ENCODE results near the gene AP3S2.
"Not testable (repeated sequence)": the region's sequence is repeated elsewhere in the genome, so short reads cannot be mapped to it uniquely, and the experiment has no call there.

DNA sequence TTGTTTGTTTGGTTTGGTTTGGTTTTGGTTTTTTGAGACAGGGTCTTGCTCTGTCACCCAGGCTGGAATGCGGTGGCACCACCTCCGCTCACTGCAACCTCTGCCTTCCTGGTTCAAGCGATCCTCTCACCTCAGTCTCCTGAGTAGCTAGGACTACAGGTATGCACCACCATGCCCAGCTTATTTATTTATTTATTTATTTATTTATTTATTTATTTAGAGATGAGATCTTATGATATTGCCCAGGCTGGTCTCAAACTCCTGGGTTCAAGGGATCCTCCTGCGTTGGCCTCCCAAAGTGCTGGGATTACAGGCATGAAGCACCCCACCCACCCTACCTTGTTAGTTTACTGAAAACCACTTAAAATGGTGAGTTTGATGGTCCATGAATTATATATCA lies 105.2 kb downstream of the AP3S2 start:
- TF ChIP-seq, protein P1, sequence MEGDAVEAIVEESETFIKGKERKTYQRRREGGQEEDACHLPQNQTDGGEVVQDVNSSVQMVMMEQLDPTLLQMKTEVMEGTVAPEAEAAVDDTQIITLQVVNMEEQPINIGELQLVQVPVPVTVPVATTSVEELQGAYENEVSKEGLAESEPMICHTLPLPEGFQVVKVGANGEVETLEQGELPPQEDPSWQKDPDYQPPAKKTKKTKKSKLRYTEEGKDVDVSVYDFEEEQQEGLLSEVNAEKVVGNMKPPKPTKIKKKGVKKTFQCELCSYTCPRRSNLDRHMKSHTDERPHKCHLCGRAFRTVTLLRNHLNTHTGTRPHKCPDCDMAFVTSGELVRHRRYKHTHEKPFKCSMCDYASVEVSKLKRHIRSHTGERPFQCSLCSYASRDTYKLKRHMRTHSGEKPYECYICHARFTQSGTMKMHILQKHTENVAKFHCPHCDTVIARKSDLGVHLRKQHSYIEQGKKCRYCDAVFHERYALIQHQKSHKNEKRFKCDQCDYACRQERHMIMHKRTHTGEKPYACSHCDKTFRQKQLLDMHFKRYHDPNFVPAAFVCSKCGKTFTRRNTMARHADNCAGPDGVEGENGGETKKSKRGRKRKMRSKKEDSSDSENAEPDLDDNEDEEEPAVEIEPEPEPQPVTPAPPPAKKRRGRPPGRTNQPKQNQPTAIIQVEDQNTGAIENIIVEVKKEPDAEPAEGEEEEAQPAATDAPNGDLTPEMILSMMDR (IDR thresholded peaks at IDR 0.05; ENCODE audit: borderline replicate concordance, extremely low read depth, low read length, poor library complexity, severe bottlenecking) = not testable (repeated sequence)
- TF ChIP-seq EZH2 (IDR thresholded peaks at IDR 0.05; ENCODE audit: borderline replicate concordance, low read depth, low read length, severe bottlenecking) = not testable (repeated sequence)
